Activated B cell treated with CpG ODN at 0.5 μM for 24 hours (primary cell): ENCODE results near the gene IL1F10. TPM values are rescaled to one million over a fixed set of nuclear protein-coding genes. Genes with fewer than 3 reads are reported as not detected.
"Not testable (repeated sequence)": the region's sequence is repeated elsewhere in the genome, so short reads cannot be mapped to it uniquely, and the experiment has no call there.

Source experiments
- ATAC-seq: fragments of 200-7000 bp; cut with Tn5 transposase; one replicate; pipeline ENCODE4 v1.10.0; 2021; ENCODE audit warnings: low read depth, mild to moderate bottlenecking, moderate library complexity
- CTCF ChIA-PET: fragments of 350-600 bp; sonication (Branson Sonifier 250); formaldehyde crosslinking; loops from one replicate; lab custom pipeline; 2021; ENCODE audit warnings: antibody characterized with exemption; lab: Charles Lee
- POLR2A ChIA-PET: fragments of 350-600 bp; sonication (Branson Sonifier 250); formaldehyde crosslinking; loops from one replicate; lab custom pipeline; 2021; ENCODE audit warnings: antibody characterized with exemption; lab: Charles Lee
- DNase-seq: peaks from one replicate; pipeline ENCODE4 v3.0.0; 2022
- H3K27ac Mint-ChIP-seq: one replicate; pipeline ENCODE4 v1.8.0; 2020; ENCODE audit warnings: mixed read lengths
- H3K27me3 Mint-ChIP-seq: one replicate; pipeline ENCODE4 v1.8.0; 2021; ENCODE audit warnings: mixed read lengths
- H3K36me3 Mint-ChIP-seq: one replicate; pipeline ENCODE4 v1.8.0; 2021; ENCODE audit warnings: low read depth, mixed read lengths
- H3K4me1 Mint-ChIP-seq: one replicate; pipeline ENCODE4 v1.8.0; 2021; ENCODE audit warnings: mixed read lengths
- H3K4me3 Mint-ChIP-seq: one replicate; pipeline ENCODE4 v1.8.0; 2020; ENCODE audit warnings: mild to moderate bottlenecking, mixed read lengths
- H3K9me3 Mint-ChIP-seq: one replicate; pipeline ENCODE4 v1.8.0; 2020; ENCODE audit warnings: mixed read lengths
- CTCF ChIP-seq: fragments of 200-600 bp; IDR thresholded peaks from one replicate; pipeline ENCODE4 v1.8.0; 2022; ENCODE audit warnings: antibody characterized with exemption, mild to moderate bottlenecking
- intact Hi-C: fragments of 100-400 bp; cut with micrococcal nuclease; formaldehyde crosslinking; loops from one replicate; pipeline ENCODE4 v1.15.1; 2024
- total RNA-seq: library from RNA; stranded (reverse); gene quantifications from 2 replicates; pipeline ENCODE4 v1.2.3, GENCODE V29; 2022

The IL1F10 gene
- total RNA-seq, 1 donor from 2014 or later = not detected

DNA sequence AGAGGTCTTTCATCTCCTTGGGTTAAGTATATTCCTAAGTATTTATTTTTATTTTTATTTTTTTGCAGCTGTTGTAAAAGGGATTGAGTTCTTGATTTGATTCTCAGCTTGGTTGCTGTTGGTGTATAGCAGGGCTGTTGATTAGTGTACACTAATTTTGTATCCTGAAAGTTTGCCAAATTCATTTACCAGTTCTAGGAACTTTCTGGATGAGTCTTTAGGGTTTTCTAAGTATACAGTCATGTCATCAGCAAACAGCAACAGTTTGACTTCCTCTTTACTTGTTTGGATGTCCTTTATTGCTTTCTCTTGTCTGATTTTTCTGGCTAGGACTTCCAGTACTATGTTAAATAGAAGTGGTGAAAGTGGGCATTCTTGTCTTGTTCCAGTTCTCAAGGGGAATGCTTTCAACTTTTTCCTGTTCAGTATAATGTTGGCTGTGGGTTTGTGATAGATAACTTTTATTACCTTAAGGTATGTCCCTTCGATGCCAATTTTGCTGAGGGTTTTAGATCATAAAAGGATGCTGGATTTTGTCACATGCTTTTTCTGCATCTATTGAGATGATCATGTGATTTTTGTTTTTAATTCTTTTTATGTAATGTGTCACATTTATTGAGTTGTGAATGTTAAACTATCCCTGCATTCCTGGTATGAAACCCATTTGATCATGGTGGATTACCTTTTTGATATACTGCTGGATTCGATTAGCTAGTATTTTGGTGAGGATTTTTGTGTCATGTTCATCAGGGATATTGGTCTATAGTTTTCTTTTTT, 29.3 kb downstream of the IL1F10 start:
- H3K36me3 Mint-ChIP-seq, intact Hi-C loops, H3K4me3 Mint-ChIP-seq, H3K27ac Mint-ChIP-seq, ATAC-seq, CTCF ChIA-PET, DNase-seq: not testable (repeated sequence)
- POLR2A ChIA-PET = interaction anchor here (0.6 to 1.6 kb wide), 2 partner anchors 78 to 294 kb away, joined by 3 to 6 read pairs; no protein-coding TSS in a partner anchor
- peaks cover 16% of the 10 kb centered on the region for H3K27me3 Mint-ChIP-seq
- peaks cover 14% of the 10 kb centered on the region for H3K9me3 Mint-ChIP-seq
- H3K4me1 Mint-ChIP-seq = peaks cover 13% of the 10 kb centered on the region

DNA sequence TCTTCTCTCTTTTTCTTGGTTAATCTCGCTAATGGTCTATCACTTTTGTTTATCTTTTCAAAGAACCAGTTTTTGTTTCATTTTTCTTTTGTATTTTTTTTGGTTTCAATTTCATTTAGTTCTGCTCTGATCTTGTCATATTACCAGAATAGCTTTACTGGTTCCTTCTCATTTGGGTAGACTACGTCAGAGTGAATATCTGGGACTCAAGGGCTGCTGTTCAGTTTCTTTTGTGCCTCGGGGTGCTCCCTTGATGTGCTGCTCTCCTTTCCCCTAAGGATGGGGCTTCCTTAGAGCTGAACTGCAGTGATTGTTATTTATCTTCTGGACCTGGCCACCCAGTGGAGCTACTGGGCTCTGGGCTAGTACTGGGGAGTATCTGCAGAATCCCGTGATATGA, 30.3 kb downstream of the IL1F10 start:
- DNase-seq (no peak), ATAC-seq (no peak)
- POLR2A ChIA-PET = interaction anchor here (1.6 kb wide), 1 partner anchor 77 kb away, joined by 6 read pairs; no protein-coding TSS in a partner anchor
- Mint-ChIP-seq H3K4me3 (peak overlapping the region; percentile 60), H3K27me3 (peaks cover 20% of the 10 kb centered on the region), H3K27ac (peak overlapping the region; percentile 4), H3K9me3 (peaks cover 19% of the 10 kb centered on the region), H3K4me1 (peaks cover 13% of the 10 kb centered on the region), H3K36me3 (peaks cover 6% of the 10 kb centered on the region)
- CTCF ChIA-PET = interaction anchor here (0.9 kb wide), 1 partner anchor 24 kb away, joined by 4 read pairs; no protein-coding TSS in a partner anchor
- no peak for TF ChIP-seq CTCF
- intact Hi-C loops = no loop called here

- DNase-seq = no peak
- intact Hi-C loops = no loop called here
- CTCF ChIA-PET = interaction anchor here (0.9 kb wide), 1 partner anchor 23 kb away, joined by 4 read pairs; no protein-coding TSS in a partner anchor
- no peak for ATAC-seq
- H3K4me1 Mint-ChIP-seq = peaks cover 13% of the 10 kb centered on the region
- H3K27me3 Mint-ChIP-seq = peaks cover 20% of the 10 kb centered on the region
- POLR2A ChIA-PET = interaction anchor here (1.6 kb wide), 1 partner anchor 77 kb away, joined by 6 read pairs; no protein-coding TSS in a partner anchor
- TF ChIP-seq CTCF = no peak
- H3K9me3 Mint-ChIP-seq = peaks cover 19% of the 10 kb centered on the region
- no peak overlapping the region for H3K27ac Mint-ChIP-seq
- H3K36me3 Mint-ChIP-seq = peaks cover 6% of the 10 kb centered on the region
- H3K4me3 Mint-ChIP-seq = no peak overlapping the region
These were observed 30.8 kb downstream of the IL1F10 start for GRCh38 chr2:113098532-113098931.

GRCh38 chr2:113102133-113102532, 34.4 kb downstream of the IL1F10 start:
- no peak for ATAC-seq
- CTCF ChIA-PET = no interaction called here
- TF ChIP-seq CTCF = no peak

GRCh38 chr2:113103277-113103676, 35.5 kb downstream of the IL1F10 start:
- no peak overlapping the region for H3K27ac Mint-ChIP-seq

More at GRCh38 chr2:113102133-113102532, 34.4 kb downstream of the IL1F10 start:
- Mint-ChIP-seq H3K4me1 (peaks cover 13% of the 10 kb centered on the region), H3K27me3 (peaks cover 10% of the 10 kb centered on the region), H3K27ac (no peak overlapping the region), H3K36me3 (no peaks in the 10 kb centered on the region), H3K4me3 (no peak overlapping the region), H3K9me3 (peaks cover 9% of the 10 kb centered on the region)
- DNase-seq = no peak
- POLR2A ChIA-PET = no interaction called here
- intact Hi-C loops = no loop called here

More at GRCh38 chr2:113103277-113103676, 35.5 kb downstream of the IL1F10 start:
- POLR2A ChIA-PET = no interaction called here
- no peak overlapping the region for H3K4me3 Mint-ChIP-seq
- intact Hi-C loops = no loop called here
- peaks cover 3% of the 10 kb centered on the region for H3K4me1 Mint-ChIP-seq
- DNase-seq (no peak), ATAC-seq (no peak)
- H3K9me3 Mint-ChIP-seq = peaks cover 6% of the 10 kb centered on the region
- no peaks in the 10 kb centered on the region for H3K36me3 Mint-ChIP-seq
- peaks cover 10% of the 10 kb centered on the region for H3K27me3 Mint-ChIP-seq
- TF ChIP-seq CTCF = no peak
- CTCF ChIA-PET = no interaction called here
